Parathyroid adenoma (tissue), 2 donors: Measurements from ENCODE around the gene PPME1.

Experiments used
- H2AFZ ChIP-seq: fragments of 300-600 bp; sonication (generic); one replicate; pipeline ENCODE4 v1.7.0; 2017; ENCODE audit warnings: antibody characterized with exemption, mild to moderate bottlenecking
- H3K27ac ChIP-seq: fragments of 300-600 bp; sonication (generic); one replicate; pipeline ENCODE4 v1.7.0; 2017
- H3K27me3 ChIP-seq: fragments of 300-600 bp; sonication (generic); one replicate; pipeline ENCODE4 v1.7.0; 2017; ENCODE audit warnings: low read length; ENCODE audit not compliant: control insufficient read depth, insufficient read depth
- H3K36me3 ChIP-seq: fragments of 300-600 bp; sonication (generic); one replicate; pipeline ENCODE4 v1.7.0; 2017; ENCODE audit warnings: low read length; ENCODE audit not compliant: control insufficient read depth, insufficient read depth
- H3K4me1 ChIP-seq: fragments of 300-600 bp; sonication (generic); one replicate; pipeline ENCODE4 v1.7.0; 2017; ENCODE audit warnings: control low read depth
- H3K4me2 ChIP-seq: fragments of 300-600 bp; sonication (generic); one replicate; pipeline ENCODE4 v1.7.0; 2017; ENCODE audit warnings: low read length
- H3K4me3 ChIP-seq: fragments of 300-600 bp; sonication (generic); one replicate; pipeline ENCODE4 v1.7.0; 2017; ENCODE audit warnings: low read depth, low read length
- H3K79me2 ChIP-seq: fragments of 300-600 bp; sonication (generic); one replicate; pipeline ENCODE4 v1.7.0; 2017; ENCODE audit warnings: control low read depth
- H3K9ac ChIP-seq: fragments of 300-600 bp; sonication (generic); one replicate; pipeline ENCODE4 v1.7.0; 2017; ENCODE audit warnings: mild to moderate bottlenecking
- H3K9me3 ChIP-seq: fragments of 300-600 bp; sonication (generic); one replicate; pipeline ENCODE4 v1.7.0; 2017; ENCODE audit warnings: low read length; ENCODE audit not compliant: control insufficient read depth
- CTCF ChIP-seq: fragments of 300-600 bp; sonication (generic); IDR thresholded peaks from one replicate; pipeline ENCODE4 v1.7.0; 2017; ENCODE audit warnings: antibody characterized with exemption, mild to moderate bottlenecking
- donor health status: primary hyperparathyroidism.

Gene PPME1

GRCh38 chr11:74133436-74133835 is 37.7 kb upstream of the PPME1 start:
- no peak for TF ChIP-seq CTCF
- H3K36me3 ChIP-seq: no peaks in the 10 kb centered on the region
- H3K27me3 ChIP-seq: no peaks in the 10 kb centered on the region
- H3K79me2 ChIP-seq: no peaks in the 10 kb centered on the region
- no peak overlapping the region for H3K4me2 ChIP-seq
- H2AFZ ChIP-seq: no peak overlapping the region
- H3K9me3 ChIP-seq: no peaks in the 10 kb centered on the region
- H3K4me1 ChIP-seq: no peaks in the 10 kb centered on the region
- H3K27ac ChIP-seq: no peak overlapping the region
- H3K9ac ChIP-seq: no peak overlapping the region
- H3K4me3 ChIP-seq: no peak overlapping the region

GRCh38 chr11:74134661-74135060 is 36.4 kb upstream of the PPME1 start:
- Histone ChIP-seq H3K9ac (no peak overlapping the region), H2AFZ (no peak overlapping the region), H3K4me3 (no peak overlapping the region), H3K9me3 (no peaks in the 10 kb centered on the region), H3K4me1 (no peaks in the 10 kb centered on the region), H3K27ac (no peak overlapping the region), H3K79me2 (no peaks in the 10 kb centered on the region), H3K27me3 (no peaks in the 10 kb centered on the region), H3K36me3 (no peaks in the 10 kb centered on the region), H3K4me2 (no peak overlapping the region)
- no peak for TF ChIP-seq CTCF

- Histone ChIP-seq H3K4me1 (no peaks in the 10 kb centered on the region), H3K36me3 (no peaks in the 10 kb centered on the region), H3K4me3 (no peak overlapping the region), H3K4me2 (no peak overlapping the region), H3K79me2 (no peaks in the 10 kb centered on the region), H3K9ac (no peak overlapping the region), H3K27me3 (no peaks in the 10 kb centered on the region), H3K27ac (no peak overlapping the region), H2AFZ (no peak overlapping the region), H3K9me3 (no peaks in the 10 kb centered on the region)
- TF ChIP-seq CTCF: no peak
Observed at GRCh38 chr11:74135127-74135840, 35.8 kb upstream of the PPME1 start.

- H3K4me3 ChIP-seq: no peak overlapping the region
- no peaks in the 10 kb centered on the region for H3K79me2 ChIP-seq
- no peaks in the 10 kb centered on the region for H3K27me3 ChIP-seq
- H3K36me3 ChIP-seq: no peaks in the 10 kb centered on the region
- H2AFZ ChIP-seq: no peak overlapping the region
- no peak for TF ChIP-seq CTCF
- H3K9ac ChIP-seq: no peak overlapping the region
- H3K9me3 ChIP-seq: no peaks in the 10 kb centered on the region
- no peak overlapping the region for H3K27ac ChIP-seq
- no peak overlapping the region for H3K4me2 ChIP-seq
- H3K4me1 ChIP-seq: no peaks in the 10 kb centered on the region
Observed at GRCh38 chr11:74138021-74138420, 33.1 kb upstream of the PPME1 start.

GRCh38 chr11:74138572-74138971 is 32.5 kb upstream of the PPME1 start:
- H3K9ac ChIP-seq: no peak overlapping the region
- H3K27ac ChIP-seq: no peak overlapping the region
- no peaks in the 10 kb centered on the region for H3K9me3 ChIP-seq
- no peak for TF ChIP-seq CTCF
- no peaks in the 10 kb centered on the region for H3K79me2 ChIP-seq
- H3K36me3 ChIP-seq: no peaks in the 10 kb centered on the region
- no peak overlapping the region for H2AFZ ChIP-seq
- H3K27me3 ChIP-seq: no peaks in the 10 kb centered on the region
- H3K4me2 ChIP-seq: no peak overlapping the region
- no peak overlapping the region for H3K4me3 ChIP-seq
- no peaks in the 10 kb centered on the region for H3K4me1 ChIP-seq
